Heart right ventricle (tissue), 16 donors: Measurements from ENCODE around the gene FGGY. TPM values are rescaled to one million over a fixed set of nuclear protein-coding genes. Genes with fewer than 3 reads are reported as not detected.
A peak's percentile ranks its signal among the peaks of the same experiment; 100 is the strongest.

Source experiments
- ATAC-seq, 8 donors: fragments of 200-7000 bp; cut with Tn5 transposase; one replicate each; pipeline ENCODE4 v1.9.1; 2020; ENCODE audit warnings: mild to moderate bottlenecking in 8 of 8, moderate library complexity in 8 of 8, moderate number of reproducible peaks in 1 of 8
- DNase-seq, 2 donors: peaks; one replicate each; pipeline ENCODE4 v3.0.0-alpha.2; 2020
- H3K27ac ChIP-seq, 10 donors: fragments of 200-600 bp; sonication (generic) in 2 of 10; one replicate each; pipeline versions ENCODE4 v1.5.0 to v1.8.0; 2020 to 2022; ENCODE audit warnings: mild to moderate bottlenecking in 3 of 10
- H3K27me3 ChIP-seq, 7 donors: fragments of 200-600 bp; one replicate each; pipeline ENCODE4 v1.8.0; 2021 to 2022; ENCODE audit warnings: mild to moderate bottlenecking in 2 of 7
- H3K36me3 ChIP-seq, 9 donors: fragments of 200-600 bp; sonication (generic) in 1 of 9; one replicate each; pipeline versions ENCODE4 v1.5.0 to v1.8.0; 2020 to 2022; ENCODE audit warnings: mild to moderate bottlenecking in 2 of 9
- H3K4me1 ChIP-seq, 9 donors: fragments of 200-600 bp; sonication (generic) in 1 of 9; one replicate each; pipeline versions ENCODE4 v1.5.0 to v1.8.0; 2020 to 2022; ENCODE audit warnings: mild to moderate bottlenecking in 4 of 9
- H3K4me3 ChIP-seq, 10 donors: fragments of 200-600 bp; sonication (generic) in 2 of 10; one replicate each; pipeline versions ENCODE4 v1.5.0 to v1.8.0; 2020 to 2022; ENCODE audit warnings: mild to moderate bottlenecking in 7 of 10, moderate library complexity in 2 of 10
- H3K9me3 ChIP-seq, 11 donors: fragments of 200-600 bp in 10 of 11; sonication (generic) in 2 of 11; one replicate each; pipeline versions ENCODE4 v1.5.0 to v1.8.0; 2013 to 2022; ENCODE audit warnings: mild to moderate bottlenecking in 2 of 11, control low read depth in 1 of 11, moderate library complexity in 1 of 11
- CTCF ChIP-seq, 9 donors: fragments of 200-600 bp; sonication (generic) in 2 of 9; IDR thresholded peaks; one replicate each; pipeline versions ENCODE4 v1.5.0 to v1.8.0; 2021 to 2022; ENCODE audit warnings: antibody characterized with exemption in 9 of 9, mild to moderate bottlenecking in 5 of 9, moderate library complexity in 1 of 9
- WGBS, 2 donors: extraction: QIAGEN DNeasy Blood & Tissue Kit; methylation state at CpG; one replicate each; pipeline ENCODE4 v1.1.7; 2013; ENCODE audit warnings: inconsistent platforms in 1 of 2; 5-methylcytosine and 5-hydroxymethylcytosine counted together
- intact Hi-C, 10 donors: fragments of 100-400 bp; cut with DNase I; formaldehyde crosslinking; loops; one replicate each; pipeline versions ENCODE4 v1.11.1 to v1.14.2; 2022
- polyA plus RNA-seq, 2 donors: library from polyadenylated mRNA; stranded (reverse); fragments of 200-250 nt; gene quantifications; one replicate each; pipeline ENCODE4 v1.2.3, GENCODE V29; 2013
- total RNA-seq, 10 donors: library from RNA; stranded (reverse); fragmentation: NEBNext Ultra II Directional in 3 of 10; extraction: Animal tissue kit (Norgen Biotek cat#: 25700) in 3 of 10; gene quantifications; one replicate each; pipeline versions ENCODE4 v1.2.1 to v1.2.4, GENCODE V29; 2021 to 2023
- donor health status: Arrhythmogenic right ventricular cardiomyopathy.
- donor health status: ischemic (EF 13 %, LVEDD 7.1; RV severe dilation, severe dysfunction).
- donor health status: healthy with polysubstance abuse.
- donor health status: DM: no; HTN: yes; CAD: no.
- donor health status: DM: no; HTN: no; CAD: no.
- donor health status: ischemic (EF 25% LVEDD 6.9; RV normal size, moderate dysfunction).
- donor health status: ischemic (EF 25% LVEDD 5.7; RV mildly dilated, moderate dysfunction).
- donor health status: healthy.
- donor health status: DM: yes; HTN: yes; CAD: no.
- donor health status: Ischemic cardiomyopathy.
- donor health status: ischemic (EF 35%, LVEDD 5.7; RV mildly dilated, moderate dysfunction).
- donor health status: nonischemic (EF 11% LVEDD 7.7; RV severe dilation, severe dysfunction).
- donor health status: DM: yes; HTN: yes; CAD: no.
- donor health status: PGD.
- donor health status: ischemic (EF 29% LVEDD 5.4; RV normal size, mild dysfunction).
- donor health status: nonischemic (EF 23%, LVEDD 6.1; RV moderate dilation, normal function).

The FGGY gene
- total and polyA plus RNA-seq, 12 donors = 3.1 to 51.8 (median 34.7) TPM

GRCh38 chr1:59443310-59443709 is 146.4 kb downstream of the FGGY start:
- TF ChIP-seq CTCF (IDR thresholded peaks at IDR 0.05) = no peak
- Histone ChIP-seq H3K9me3 (no peaks in the 10 kb centered on the region), H3K27ac (no peak overlapping the region), H3K27me3 (no peaks in the 10 kb centered on the region), H3K36me3 (no peaks in the 10 kb centered on the region), H3K4me1 (peaks cover 0 to 68% (median 29%) of the 10 kb centered on the region in 9 donors), H3K4me3 (no peak overlapping the region)
- 20 to 22% methylated on average over 1 of the region's 1 CpG for WGBS, 2 donors
- DNase-seq (no peak), ATAC-seq (no peak)
- intact Hi-C loops = no loop called here

- Histone ChIP-seq H3K27me3 (no peaks in the 10 kb centered on the region), H3K4me1 (peaks cover 0 to 63% (median 28%) of the 10 kb centered on the region in 9 donors), H3K27ac (no peak overlapping the region), H3K36me3 (no peaks in the 10 kb centered on the region), H3K4me3 (no peak overlapping the region), H3K9me3 (no peaks in the 10 kb centered on the region)
- ATAC-seq (no peak), DNase-seq (no peak)
- intact Hi-C loops = no loop called here
- TF ChIP-seq CTCF (IDR thresholded peaks at IDR 0.05) = no peak
- WGBS, 2 donors = 96 to 99% methylated on average over 6 of the region's 6 CpGs
Observed at GRCh38 chr1:59444520-59444919, 147.6 kb downstream of the FGGY start.

GRCh38 chr1:59445040-59445439 is 148.1 kb downstream of the FGGY start:
- 41 to 47% methylated on average over 1 of the region's 1 CpG for WGBS, 2 donors
- intact Hi-C loops = no loop called here
- H3K9me3 ChIP-seq = peaks cover 0 to 3% (median 0%) of the 10 kb centered on the region in 11 donors
- H3K27ac ChIP-seq = no peak overlapping the region
- DNase-seq = no peak
- H3K27me3 ChIP-seq = no peaks in the 10 kb centered on the region
- peak in 3 of 8 donors; percentile 31 to 59 (median 33) for ATAC-seq
- no peak overlapping the region for H3K4me3 ChIP-seq
- no peaks in the 10 kb centered on the region for H3K36me3 ChIP-seq
- no peak for TF ChIP-seq CTCF (IDR thresholded peaks at IDR 0.05)
- H3K4me1 ChIP-seq = peaks cover 0 to 58% (median 28%) of the 10 kb centered on the region in 9 donors

- Histone ChIP-seq H3K4me3 (no peak overlapping the region), H3K4me1 (peaks cover 0 to 47% (median 28%) of the 10 kb centered on the region in 9 donors), H3K36me3 (no peaks in the 10 kb centered on the region), H3K9me3 (peaks cover 0 to 3% (median 0%) of the 10 kb centered on the region in 11 donors), H3K27ac (peak overlapping the region; percentile 14 to 73 (median 56)), H3K27me3 (no peaks in the 10 kb centered on the region)
- DNase-seq (peak in 1 of 2 donors; percentile 11), ATAC-seq (peak; percentile 46 to 88 (median 75))
- intact Hi-C loops = no loop called here
- 40 to 47% methylated on average over 9 of the region's 9 CpGs for WGBS, 2 donors
- no peak for TF ChIP-seq CTCF (IDR thresholded peaks at IDR 0.05)
Observed at GRCh38 chr1:59446257-59446901, 149.5 kb downstream of the FGGY start.
